Measurements from ENCODE around the gene RBM3. TPM values are rescaled to one million over a fixed set of nuclear protein-coding genes. Genes with fewer than 3 reads are reported as not detected.
"Not testable (repeated sequence)": the region's sequence is repeated elsewhere in the genome, so short reads cannot be mapped to it uniquely, and the experiment has no call there.

RBM3 gene
- total RNA-seq, result 100 to 1,000 TPM; 129 to 242 TPM
- long read RNA-seq, transcript RBM3-203 (7 exons, 2,162 nt), result major isoform, 243 of 261 reads
- long read RNA-seq, partial matches to known transcripts, result 1 of 261 reads
- long read RNA-seq, other reads (novel, unspliced or antisense), result 14 of 261 reads

DNA sequence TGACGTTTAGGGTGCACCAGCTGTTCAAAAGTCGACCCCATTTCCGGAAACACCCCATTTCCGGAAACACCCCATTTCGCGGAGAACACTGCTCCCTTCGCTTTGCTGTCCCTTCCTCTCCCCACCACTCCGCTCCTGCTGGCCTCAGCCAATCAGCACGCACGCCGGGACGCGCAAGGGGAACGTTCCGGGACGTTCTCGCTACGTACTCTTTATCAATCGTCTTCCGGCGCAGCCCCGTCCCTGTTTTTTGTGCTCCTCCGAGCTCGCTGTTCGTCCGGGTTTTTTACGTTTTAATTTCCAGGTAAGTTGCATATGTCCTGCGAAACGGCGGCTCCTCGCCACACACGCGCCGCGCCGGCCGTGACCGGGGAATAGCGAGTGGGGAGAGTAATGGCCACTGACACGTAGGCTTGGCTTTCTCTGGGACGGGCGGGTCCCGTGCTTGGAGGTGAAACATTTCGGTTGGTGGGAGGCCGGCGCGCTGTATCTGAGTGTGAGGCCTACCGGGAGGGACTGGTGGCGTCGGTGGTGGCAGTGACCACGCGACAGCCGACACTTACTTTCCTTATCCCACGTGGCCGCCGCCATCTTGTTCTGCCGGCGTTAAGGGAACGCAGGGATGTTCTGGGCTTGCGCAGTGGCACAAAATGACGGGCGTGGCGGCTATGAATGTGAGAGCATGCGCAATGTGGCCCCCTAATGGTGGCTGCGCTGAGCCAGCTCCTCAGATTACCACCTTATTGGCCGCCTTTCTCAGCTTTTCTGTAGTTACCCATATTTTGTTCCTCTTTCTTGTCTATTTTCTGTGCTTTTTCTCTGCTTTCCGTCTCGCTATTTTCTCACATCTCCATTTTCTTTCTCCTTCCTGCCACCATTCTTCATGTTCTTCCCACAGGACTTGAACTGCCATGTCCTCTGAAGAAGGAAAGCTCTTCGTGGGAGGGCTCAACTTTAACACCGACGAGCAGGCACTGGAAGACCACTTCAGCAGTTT, at the start of gene RBM3:
TSS of gene RBM3 (plus strand) at position 215 of the 997 bp plus-strand sequence. CDS start at position 912, 697 bp downstream.
- intact Hi-C loops (cut with DNase I), result no loop called here
- peak; percentile 96 to 98 for ATAC-seq

DNA sequence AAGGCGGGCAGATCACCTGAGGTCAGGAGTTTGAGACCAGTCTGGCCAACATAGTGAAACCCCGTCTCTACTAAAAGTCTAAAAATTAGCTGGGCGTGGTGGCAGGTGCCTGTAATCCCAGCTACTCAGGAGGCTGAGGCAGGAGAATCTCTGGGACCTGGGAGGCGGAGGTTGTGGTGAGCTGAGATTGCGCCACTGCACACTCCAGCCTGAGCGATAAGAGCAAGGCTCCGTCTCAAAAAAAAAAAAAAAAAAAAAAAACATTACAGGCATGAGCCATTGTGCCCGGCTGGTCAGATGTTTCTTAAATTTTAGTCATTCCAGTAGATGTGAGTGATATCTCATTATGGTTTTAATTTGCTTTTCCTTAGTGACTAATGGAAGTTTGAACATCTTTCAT, 48.4 kb upstream of the RBM3 start:
- DNase-seq; intact Hi-C loops (cut with DNase I); ATAC-seq: not testable (repeated sequence)

More for the DNA sequence above, at the start of gene RBM3:
- peak; percentile 93 for DNase-seq

DNA sequence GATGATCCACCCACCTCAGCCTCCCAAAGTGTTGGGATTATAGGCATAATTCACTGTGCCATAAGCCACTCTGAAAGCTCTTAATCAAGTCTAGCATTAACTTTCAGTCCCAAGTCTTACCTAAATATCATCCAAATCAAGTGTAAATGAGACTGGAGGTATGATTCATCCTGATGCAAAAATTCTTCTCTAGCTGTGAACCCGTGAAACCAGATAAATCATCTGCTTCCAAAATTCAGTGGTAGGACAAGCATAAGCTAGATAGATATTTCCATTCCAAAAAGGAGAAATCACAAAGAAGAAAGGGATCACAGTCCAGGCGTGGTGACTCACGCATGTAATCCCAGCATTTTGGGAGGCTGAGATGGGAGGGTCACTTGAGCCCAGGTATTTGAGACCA, 43.5 kb upstream of the RBM3 start:
- intact Hi-C loops (cut with DNase I), result no loop called here
- ATAC-seq (no peak), DNase-seq (no peak)

DNA sequence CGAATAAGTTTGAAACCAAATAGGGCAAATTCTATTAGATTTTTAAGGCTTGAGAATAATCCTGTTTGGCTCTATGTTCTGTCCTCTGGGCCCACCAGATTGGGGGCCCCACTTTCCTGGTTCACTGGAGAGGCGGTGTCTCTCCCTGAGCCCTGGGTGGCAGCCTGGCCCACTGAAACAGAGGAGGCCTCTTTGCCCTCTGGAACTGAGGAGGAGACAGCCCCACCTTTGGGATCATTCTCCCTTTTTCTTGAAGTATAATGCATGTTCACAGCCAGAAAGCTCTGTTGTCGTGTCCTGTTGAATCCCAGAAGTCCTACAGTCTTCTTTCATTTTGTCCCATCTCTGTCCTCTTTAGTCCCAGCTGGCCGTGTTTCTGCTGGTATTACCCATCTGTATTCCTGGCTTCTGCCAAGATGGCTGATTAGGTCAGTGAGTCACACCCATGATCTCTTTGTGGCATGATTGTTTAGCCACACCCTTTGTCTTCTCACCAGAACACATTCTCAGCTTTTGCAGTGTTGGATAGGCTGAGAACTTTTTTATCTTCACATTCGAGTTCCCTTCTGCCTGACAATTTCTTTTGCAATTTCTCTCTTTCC, 42.8 kb upstream of the RBM3 start:
- DNase-seq (no peak), ATAC-seq (peak; percentile 70 to 92)
- intact Hi-C loops (cut with DNase I), result no loop called here

DNA sequence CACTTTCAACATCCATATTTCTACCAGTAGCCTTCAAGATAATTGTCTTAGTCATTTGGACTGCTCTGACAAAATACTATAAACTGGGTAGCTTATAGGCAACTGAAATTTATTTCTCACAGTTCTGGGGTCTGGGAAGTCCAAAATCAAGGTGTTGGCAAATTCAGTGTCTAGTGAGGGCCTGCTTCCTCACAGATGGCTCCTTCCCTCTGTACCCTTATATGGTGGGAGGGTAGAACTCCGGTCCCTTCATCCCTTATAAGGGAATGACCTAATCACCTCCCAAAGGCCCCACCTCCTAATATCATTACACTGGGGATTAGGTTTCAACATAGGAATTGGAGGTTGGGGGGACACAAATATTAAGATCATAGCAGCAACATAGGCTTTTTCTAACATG, 42.1 kb upstream of the RBM3 start:
- peak in 1 of 2 donors; percentile 46 for ATAC-seq
- intact Hi-C loops (cut with DNase I), result no loop called here

DNA sequence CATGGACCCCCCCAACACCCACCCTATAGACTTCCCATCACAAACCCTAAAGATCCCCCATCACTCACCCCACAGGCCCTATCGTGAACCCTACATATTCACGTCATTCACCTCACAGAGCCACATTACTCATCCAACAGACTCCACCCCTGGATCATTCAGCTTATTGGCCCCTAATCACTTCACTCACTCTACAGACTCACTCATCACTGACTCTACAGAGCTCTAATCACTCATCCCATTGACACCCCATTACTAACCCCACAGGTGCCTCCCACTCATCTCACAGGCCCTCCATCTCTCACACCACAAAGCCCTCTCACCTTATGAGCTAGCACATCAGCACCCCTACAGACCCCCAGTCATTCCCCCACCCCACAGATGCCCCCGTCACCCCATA, 41.1 kb upstream of the RBM3 start:
- no peak for ATAC-seq
- intact Hi-C loops (cut with DNase I), result no loop called here

More for the DNA sequence above, 42.1 kb upstream of the RBM3 start:
- no peak for DNase-seq

DNA sequence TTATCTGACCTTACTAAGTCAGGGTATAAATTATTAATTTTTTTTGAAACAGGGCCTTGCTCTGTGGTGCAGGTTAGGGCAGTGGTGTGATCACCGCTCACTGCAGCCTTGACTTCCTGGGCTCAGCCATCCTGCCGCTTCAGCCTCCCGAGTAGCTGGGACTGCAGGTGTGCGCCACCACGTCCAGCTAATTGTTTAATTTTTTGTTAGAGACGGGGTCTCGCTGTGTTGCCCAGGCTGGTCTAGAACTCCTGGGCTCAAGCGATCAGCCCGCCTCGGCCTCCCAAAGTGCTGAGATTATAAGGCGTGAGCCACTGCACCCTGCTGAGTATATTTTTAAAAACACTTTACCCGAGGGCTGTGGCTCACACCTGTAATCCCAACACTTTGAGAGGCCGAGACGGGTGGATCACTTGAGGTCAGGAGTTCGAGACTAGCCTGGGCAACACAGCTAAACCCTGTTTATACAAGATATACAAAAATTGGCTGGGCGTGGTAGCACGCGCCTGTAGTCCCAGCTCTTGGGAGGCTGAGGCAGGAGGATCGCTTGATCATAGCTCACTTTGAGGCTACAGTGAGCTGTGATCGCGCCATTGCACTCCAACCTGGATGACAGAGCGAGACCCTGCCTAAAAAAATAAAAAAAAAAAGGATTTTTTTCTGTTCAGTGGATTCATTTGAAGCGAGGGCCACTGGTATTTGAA, 35.5 kb upstream of the RBM3 start:
- DNase-seq (no peak), ATAC-seq (no peak)
- intact Hi-C loops (cut with DNase I), result no loop called here

More for the DNA sequence above, 41.1 kb upstream of the RBM3 start:
- no peak for DNase-seq

DNA sequence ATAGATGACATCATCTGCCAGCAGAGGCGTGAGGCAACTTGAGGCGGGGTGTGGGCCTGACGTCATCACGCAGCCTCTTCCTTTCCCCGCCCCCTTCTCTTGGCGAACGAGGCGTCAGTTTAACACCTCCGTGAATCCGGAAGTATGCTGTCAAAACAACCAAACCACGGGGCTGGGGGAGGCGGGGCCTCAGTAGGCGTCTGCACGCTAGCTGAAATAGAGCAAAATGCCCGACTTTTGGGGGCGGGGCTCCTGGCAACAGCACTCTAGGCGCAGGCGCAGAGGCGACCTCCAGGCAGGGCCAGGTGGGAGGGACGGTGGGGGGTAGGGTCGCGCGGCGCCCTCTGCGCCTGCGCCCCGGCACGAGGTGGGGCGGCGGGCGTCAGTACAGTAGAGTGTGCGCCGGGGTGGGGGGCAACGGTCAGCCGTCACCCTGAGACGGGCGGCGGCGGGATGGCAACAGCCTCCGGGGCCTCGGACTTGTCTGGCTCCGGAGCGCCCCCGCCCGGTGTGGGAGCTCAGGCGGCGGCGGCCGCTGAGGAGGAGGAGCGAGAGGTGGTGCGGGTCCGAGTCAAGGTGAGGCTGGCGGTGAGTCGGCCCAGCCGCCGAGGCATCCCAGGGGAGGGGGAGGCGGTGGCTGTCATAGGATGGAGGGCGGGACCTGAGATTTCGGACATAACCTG, 34.8 kb upstream of the RBM3 start, which contains the start of gene TBC1D25:
TSS of gene TBC1D25 (plus strand) at position 370 of the 683 bp plus-strand sequence. CDS start at position 454, 84 bp downstream.
- DNase-seq (peak; percentile 98), ATAC-seq (peak; percentile 94 to 95)
- intact Hi-C loops (cut with DNase I), result no loop called here

DNA sequence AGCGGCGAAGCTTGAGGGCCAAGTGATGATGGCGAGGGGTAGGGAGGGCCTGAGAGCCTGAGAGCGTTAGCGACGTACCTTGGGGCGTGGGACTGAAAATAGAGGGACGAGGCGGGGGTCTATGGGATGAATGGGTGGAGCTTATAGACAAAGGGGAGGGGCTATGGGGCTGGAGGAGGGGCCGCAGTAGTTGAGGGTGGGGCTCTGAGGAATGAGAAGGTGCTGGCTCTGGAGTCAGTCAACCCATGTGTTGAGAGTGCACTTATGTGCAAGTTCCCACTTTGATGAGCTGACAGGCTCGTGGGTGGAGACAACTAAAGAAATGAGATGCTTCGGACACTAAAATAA, 34.3 kb upstream of the RBM3 start:
- peak; percentile 42 for DNase-seq
- intact Hi-C loops (cut with DNase I), result no loop called here

DNA sequence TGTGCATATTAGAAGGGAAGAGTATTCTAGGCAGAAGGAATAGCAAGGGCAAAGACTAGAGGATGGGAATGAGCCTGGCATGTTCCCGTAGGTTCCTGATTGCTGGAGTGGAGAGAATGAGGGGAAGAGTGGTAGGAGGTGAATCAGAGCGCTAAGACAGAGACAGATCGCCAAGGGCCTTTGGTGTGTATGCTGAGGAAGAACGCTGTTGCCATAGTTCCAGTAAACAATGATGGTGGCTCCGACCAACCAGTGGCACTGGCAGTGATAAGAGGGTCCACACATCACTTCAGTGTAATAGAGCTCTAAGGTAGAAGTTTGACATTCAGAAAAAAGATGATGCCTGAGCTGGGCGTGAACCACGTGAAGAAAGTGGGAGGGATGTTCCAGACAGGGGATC, 33.8 kb upstream of the RBM3 start:
- intact Hi-C loops (cut with DNase I), result no loop called here
- ATAC-seq (no peak), DNase-seq (no peak)

More for the DNA sequence above, 34.3 kb upstream of the RBM3 start:
- ATAC-seq, result peak; percentile 69 to 84

DNA sequence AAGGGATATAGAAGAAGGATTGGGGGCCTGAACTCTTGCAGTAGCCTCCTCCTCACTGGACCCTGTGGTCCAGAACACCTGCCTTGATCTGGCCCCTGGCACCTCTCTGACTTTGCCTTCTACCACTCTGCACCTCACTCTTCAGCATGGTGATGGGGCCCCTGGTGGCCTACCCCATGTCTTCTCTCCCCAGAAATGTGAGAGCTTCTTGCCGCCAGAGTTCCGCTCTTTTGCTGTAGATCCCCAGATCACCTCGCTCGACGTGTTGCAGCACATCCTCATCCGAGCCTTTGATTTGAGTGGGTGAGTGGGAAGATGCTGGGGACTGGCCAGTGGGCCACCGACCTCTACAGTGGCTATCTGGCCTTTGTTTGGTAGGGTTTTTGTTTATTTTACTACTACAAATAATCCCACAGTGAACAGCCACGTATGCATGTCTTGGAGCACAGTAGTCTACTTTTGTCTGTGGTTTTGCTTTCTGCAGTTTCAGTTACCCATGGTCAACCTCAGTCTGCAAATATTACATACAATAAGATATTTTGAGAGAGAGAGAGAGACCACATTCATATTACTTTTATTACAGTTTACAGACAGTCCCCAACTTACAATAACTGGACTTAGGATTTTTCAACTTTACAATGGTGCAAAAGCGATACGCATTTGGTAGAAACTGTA, 33.0 kb upstream of the RBM3 start:
- intact Hi-C loops (cut with DNase I), result no loop called here
- ATAC-seq, result no peak
- no peak for DNase-seq

DNA sequence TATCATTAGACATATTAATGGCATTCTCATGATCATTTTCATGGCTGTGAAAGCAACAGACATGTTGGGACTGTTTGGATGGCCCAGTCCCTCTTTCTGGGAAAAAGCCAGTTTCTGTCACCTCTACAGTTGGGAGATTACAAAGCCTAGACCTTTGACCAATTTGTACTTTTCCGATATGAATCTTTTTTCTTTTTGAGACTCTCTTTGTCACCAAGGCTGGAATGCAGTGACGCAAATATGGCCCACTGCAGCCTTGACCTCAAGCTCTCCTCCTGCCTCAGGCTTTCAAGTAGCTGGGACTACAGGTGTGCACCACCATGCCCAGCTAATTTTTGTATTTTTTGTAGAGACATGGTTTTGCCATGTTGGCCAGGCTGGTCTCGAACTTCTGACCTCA, 25.4 kb upstream of the RBM3 start:
- intact Hi-C loops (cut with DNase I), result no loop called here
- no peak for DNase-seq

DNA sequence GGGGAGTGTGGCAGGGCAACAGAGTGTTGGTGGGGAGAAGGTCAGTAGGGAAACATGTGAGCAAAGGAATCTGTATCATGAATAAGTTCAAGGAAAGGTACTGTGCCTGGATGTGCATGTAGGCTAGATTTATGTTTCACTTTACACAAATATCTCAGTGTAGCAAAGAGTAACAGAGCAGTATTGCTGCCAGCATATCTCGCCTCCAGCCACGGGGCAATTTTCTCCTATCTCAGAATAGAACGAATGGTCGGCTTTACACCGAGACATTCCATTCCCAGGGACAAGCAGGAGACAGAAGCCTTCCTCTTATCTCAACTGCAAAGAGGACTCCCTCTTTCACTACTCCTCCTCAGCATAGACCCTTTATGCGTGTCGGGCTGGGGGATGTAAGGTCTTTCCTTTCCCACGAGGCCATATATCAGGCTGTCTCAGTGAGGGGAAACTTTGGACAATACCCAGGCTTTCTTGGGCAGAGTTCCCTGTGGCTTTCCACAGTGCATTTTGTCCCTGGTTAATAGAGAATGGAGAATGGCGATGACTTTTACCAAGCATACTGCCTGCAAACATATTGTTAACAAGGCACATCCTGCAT, 18.5 kb upstream of the RBM3 start:
- ATAC-seq; intact Hi-C loops (cut with DNase I); DNase-seq: not testable (repeated sequence)

More for the DNA sequence above, 25.4 kb upstream of the RBM3 start:
- no peak for ATAC-seq

DNA sequence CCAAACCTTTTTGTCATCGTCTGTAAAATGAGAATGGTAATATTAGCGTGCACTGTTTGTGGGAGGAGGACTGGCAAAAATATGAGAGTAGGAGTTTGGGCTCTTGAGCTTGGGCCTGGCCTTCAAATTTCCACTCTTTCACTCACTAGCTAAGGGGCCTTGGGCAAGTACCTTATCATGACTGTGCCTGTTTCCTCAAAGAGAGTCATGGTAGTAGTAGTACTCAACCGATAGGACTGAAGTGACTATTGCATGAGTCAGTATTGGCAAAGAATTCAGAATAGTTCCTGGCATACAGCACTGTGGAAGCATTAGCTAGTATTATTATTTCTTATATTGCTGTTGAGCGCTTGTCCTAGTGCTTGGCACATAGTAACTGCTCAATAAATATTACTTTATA, 16.0 kb upstream of the RBM3 start:
- intact Hi-C loops (cut with DNase I), result no loop called here
- DNase-seq (no peak), ATAC-seq (peak in 1 of 2 donors; percentile 94)

DNA sequence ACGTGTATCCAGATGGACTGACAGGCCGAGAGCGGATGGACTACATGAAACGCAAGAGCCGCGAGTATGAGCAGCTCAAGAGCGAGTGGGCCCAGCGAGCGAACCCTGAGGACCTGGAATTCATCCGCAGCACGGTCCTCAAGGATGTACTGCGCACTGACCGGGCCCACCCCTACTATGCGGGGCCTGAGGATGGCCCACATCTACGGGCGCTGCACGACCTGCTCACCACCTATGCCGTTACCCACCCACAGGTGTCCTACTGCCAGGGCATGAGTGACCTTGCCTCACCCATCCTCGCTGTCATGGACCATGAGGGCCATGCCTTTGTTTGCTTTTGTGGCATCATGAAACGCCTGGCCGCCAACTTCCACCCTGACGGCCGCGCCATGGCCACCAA, 14.6 kb upstream of the RBM3 start:
- intact Hi-C loops (cut with DNase I), result no loop called here
- DNase-seq, result no peak
- no peak for ATAC-seq

DNA sequence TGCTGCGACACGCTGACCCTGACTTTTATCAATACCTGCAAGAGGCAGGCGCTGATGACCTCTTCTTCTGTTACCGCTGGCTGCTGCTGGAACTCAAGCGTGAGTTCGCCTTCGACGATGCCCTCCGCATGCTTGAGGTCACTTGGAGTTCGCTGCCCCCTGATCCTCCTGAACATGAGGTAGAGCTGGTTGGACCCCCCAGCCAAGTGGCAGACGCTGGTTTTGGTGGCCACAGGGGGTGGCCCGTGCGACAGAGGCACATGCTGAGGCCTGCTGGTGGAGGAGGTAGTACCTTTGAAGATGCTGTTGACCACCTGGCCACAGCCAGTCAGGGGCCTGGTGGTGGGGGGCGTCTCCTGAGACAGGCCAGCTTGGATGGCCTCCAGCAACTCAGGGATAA, 14.2 kb upstream of the RBM3 start:
- intact Hi-C loops (cut with DNase I), result no loop called here
- ATAC-seq, result no peak

DNA sequence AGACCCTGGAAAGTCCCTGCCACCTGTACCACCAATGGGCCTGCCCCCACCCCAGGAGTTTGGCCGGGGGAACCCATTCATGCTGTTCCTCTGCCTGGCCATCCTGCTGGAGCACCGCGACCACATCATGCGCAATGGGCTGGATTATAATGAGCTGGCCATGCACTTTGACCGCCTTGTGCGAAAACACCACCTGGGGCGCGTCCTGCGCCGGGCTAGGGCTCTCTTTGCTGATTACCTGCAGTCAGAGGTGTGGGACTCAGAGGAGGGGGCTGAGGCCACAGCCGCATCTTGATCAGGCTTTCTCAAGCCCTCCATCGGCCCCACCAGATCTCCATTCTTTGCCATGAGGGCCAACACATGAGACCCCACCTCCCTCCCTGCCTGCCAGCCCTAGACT, 13.6 kb upstream of the RBM3 start:
- intact Hi-C loops (cut with DNase I), result no loop called here
- DNase-seq, result no peak
- no peak for ATAC-seq

More for the DNA sequence above, 14.2 kb upstream of the RBM3 start:
- no peak for DNase-seq

DNA sequence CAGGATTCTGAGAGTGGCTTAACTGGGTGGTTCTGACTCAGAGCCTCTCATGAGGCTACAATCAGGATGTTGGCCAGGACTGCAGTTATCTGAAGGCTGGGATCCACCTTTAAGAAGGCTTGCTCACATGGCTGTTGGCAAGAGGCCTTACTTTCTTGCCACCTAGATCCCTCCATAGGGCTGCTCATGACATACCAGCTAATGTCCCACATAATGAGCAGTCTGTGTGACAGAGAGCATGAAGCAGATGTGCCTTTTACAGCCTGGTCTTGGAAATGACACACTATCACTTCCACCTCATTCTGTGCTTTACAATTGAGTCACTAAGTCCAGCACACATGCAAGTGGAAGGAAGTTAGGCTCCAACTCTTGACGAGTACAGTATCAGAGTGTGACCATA, 4.3 kb upstream of the RBM3 start:
- DNase-seq (no peak), ATAC-seq (no peak)
- intact Hi-C loops (cut with DNase I), result no loop called here

Measured in left cardiac atrium (tissue), 4 donors.